DND-41 (cell line): ENCODE measurements around the gene SIX2.

ENCODE experiments used
- ATAC-seq: fragments of 200-7000 bp; cut with Tn5 transposase; 3 replicates; pipeline ENCODE4 v1.9.1; 2021; ENCODE audit warnings: low read depth; ENCODE audit not compliant: insufficient read depth
- DNase-seq: peaks from one replicate; pipeline ENCODE4 v3.0.0-alpha.2; 2020
- H2AFZ ChIP-seq: 2 replicates; pipeline ENCODE4 v1.6.0; 2012; ENCODE audit warnings: low read depth, low read length
- H3K27ac ChIP-seq: 2 replicates; pipeline ENCODE4 v1.5.1; 2012; ENCODE audit warnings: low read length, inconsistent platforms
- H3K27me3 ChIP-seq: fragments of 200-600 bp; sonication (generic); 2 replicates; pipeline ENCODE4 v1.6.0; 2012; ENCODE audit warnings: low read length, mild to moderate bottlenecking, inconsistent platforms; ENCODE audit not compliant: insufficient read depth, poor library complexity
- H3K36me3 ChIP-seq: 2 replicates; pipeline ENCODE4 v1.5.1; 2012; ENCODE audit warnings: low read length, inconsistent platforms; ENCODE audit not compliant: insufficient read depth
- H3K4me1 ChIP-seq: 2 replicates; pipeline ENCODE4 v1.5.1; 2012; ENCODE audit warnings: mild to moderate bottlenecking, low read length; ENCODE audit not compliant: insufficient read depth
- H3K4me2 ChIP-seq: 2 replicates; pipeline ENCODE4 v1.6.0; 2012; ENCODE audit warnings: mild to moderate bottlenecking, moderate library complexity, low read length, inconsistent platforms; ENCODE audit not compliant: insufficient read depth
- H3K4me3 ChIP-seq, 2 experiments: fragments of 200-600 bp in 1 of 2; shearing (Covaris generic) in 1 of 2; 2 replicates each; pipeline ENCODE4 v1.5.1; 2012 to 2016; ENCODE audit warnings: inconsistent platforms in 2 of 2, low read length in 2 of 2, mild to moderate bottlenecking in 2 of 2, low read depth in 1 of 2, moderate library complexity in 1 of 2
- H3K79me2 ChIP-seq: 2 replicates; pipeline ENCODE4 v1.6.0; 2012; ENCODE audit warnings: low read length, inconsistent platforms; ENCODE audit not compliant: insufficient read depth
- H3K9ac ChIP-seq: 2 replicates; pipeline ENCODE4 v1.6.0; 2012; ENCODE audit warnings: low read depth, mild to moderate bottlenecking, inconsistent platforms, low read length, moderate library complexity
- H3K9me3 ChIP-seq: 2 replicates; pipeline ENCODE4 v1.5.1; 2012; ENCODE audit warnings: low read length, moderate library complexity, mild to moderate bottlenecking, inconsistent platforms; ENCODE audit not compliant: insufficient read depth, severe bottlenecking
- H4K20me1 ChIP-seq: 2 replicates; pipeline ENCODE4 v1.6.0; 2012; ENCODE audit warnings: low read length; ENCODE audit not compliant: insufficient read depth
- EZH2 ChIP-seq: IDR thresholded peaks from 3 replicates; pipeline ENCODE4 v1.6.1; 2012; ENCODE audit warnings: borderline replicate concordance, low read depth, mild to moderate bottlenecking, moderate library complexity, low read length, inconsistent platforms; ENCODE audit not compliant: severe bottlenecking
- TF ChIP-seq, protein P1 (sequence below): IDR thresholded peaks from 2 replicates; pipeline ENCODE4 v1.5.1; 2012; ENCODE audit warnings: borderline replicate concordance, low read length, moderate library complexity, mild to moderate bottlenecking; ENCODE audit not compliant: poor library complexity, severe bottlenecking; ENCODE audit errors: extremely low read depth

The SIX2 gene

DNA sequence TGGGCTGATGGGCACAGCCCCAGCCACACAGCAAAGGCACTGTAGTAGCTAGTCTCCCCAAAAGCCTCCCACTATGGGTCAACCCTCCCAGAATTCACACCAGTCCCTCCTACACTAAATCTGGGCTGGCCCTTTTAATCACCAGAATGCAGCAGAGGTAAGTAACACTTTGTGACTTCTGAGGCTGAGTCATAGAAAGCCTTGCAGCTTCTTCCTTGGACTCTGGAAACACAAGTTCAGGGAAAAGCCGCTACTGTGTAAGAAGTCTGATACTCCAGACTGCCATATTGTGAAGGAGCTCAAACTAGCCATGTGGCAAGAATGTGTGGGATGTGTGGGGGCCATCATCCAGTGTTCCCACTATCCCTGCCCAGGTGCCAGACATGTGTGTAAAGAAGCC lies 19.0 kb upstream of the SIX2 start:
- no peaks in the 10 kb centered on the region for H3K9me3 ChIP-seq

DNA sequence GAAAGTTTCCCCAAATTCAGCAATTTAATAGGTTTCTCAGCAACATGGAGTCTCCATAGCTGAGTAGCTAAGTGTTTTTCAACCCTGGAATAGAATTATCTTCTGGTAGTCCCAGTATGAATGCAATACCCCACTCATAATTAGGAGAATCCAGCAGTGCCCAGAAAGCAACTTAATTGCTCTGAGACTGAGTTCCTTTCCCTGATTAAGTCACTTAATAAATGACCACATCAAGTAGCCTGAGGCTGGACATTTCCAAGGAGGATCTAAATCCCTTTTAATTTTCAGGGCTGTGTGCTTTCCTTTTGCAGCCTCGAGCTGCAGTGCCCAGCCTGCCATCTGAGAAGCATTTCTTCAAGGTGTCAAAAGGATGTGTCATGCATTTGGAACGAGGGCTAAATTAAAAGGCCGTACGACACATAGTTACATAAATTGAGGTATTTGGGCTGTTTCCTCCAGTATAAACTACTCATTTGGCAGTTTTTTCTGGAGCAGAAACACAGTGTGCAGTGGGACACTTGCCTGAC lies 17.7 kb upstream of the SIX2 start:
- no peaks in the 10 kb centered on the region for H3K79me2 ChIP-seq
- H3K9me3 ChIP-seq: no peaks in the 10 kb centered on the region
- H3K9ac ChIP-seq: no peak overlapping the region
- H4K20me1 ChIP-seq: no peaks in the 10 kb centered on the region
- no peak for ATAC-seq
- no peak overlapping the region for H3K27ac ChIP-seq
- no peak overlapping the region for H3K4me2 ChIP-seq
- no peaks in the 10 kb centered on the region for H3K36me3 ChIP-seq
- H3K4me3 ChIP-seq: no peak overlapping the region
- H3K27me3 ChIP-seq: no peaks in the 10 kb centered on the region
- DNase-seq: no peak
- no peak overlapping the region for H2AFZ ChIP-seq
- TF ChIP-seq, protein P1, sequence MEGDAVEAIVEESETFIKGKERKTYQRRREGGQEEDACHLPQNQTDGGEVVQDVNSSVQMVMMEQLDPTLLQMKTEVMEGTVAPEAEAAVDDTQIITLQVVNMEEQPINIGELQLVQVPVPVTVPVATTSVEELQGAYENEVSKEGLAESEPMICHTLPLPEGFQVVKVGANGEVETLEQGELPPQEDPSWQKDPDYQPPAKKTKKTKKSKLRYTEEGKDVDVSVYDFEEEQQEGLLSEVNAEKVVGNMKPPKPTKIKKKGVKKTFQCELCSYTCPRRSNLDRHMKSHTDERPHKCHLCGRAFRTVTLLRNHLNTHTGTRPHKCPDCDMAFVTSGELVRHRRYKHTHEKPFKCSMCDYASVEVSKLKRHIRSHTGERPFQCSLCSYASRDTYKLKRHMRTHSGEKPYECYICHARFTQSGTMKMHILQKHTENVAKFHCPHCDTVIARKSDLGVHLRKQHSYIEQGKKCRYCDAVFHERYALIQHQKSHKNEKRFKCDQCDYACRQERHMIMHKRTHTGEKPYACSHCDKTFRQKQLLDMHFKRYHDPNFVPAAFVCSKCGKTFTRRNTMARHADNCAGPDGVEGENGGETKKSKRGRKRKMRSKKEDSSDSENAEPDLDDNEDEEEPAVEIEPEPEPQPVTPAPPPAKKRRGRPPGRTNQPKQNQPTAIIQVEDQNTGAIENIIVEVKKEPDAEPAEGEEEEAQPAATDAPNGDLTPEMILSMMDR: no peak
- no peak for TF ChIP-seq EZH2
- peaks cover 7% of the 10 kb centered on the region for H3K4me1 ChIP-seq

More for the DNA sequence above, 19.0 kb upstream of the SIX2 start:
- H3K27ac ChIP-seq: no peak overlapping the region
- no peaks in the 10 kb centered on the region for H3K36me3 ChIP-seq
- H3K4me2 ChIP-seq: no peak overlapping the region
- no peak overlapping the region for H3K4me3 ChIP-seq
- H3K9ac ChIP-seq: no peak overlapping the region
- no peaks in the 10 kb centered on the region for H4K20me1 ChIP-seq
- ATAC-seq (no peak), DNase-seq (no peak)
- TF ChIP-seq, protein P1: no peak
- TF ChIP-seq EZH2: no peak
- H2AFZ ChIP-seq: no peak overlapping the region
- peaks cover 7% of the 10 kb centered on the region for H3K4me1 ChIP-seq
- H3K27me3 ChIP-seq: no peaks in the 10 kb centered on the region
- H3K79me2 ChIP-seq: no peaks in the 10 kb centered on the region

DNA sequence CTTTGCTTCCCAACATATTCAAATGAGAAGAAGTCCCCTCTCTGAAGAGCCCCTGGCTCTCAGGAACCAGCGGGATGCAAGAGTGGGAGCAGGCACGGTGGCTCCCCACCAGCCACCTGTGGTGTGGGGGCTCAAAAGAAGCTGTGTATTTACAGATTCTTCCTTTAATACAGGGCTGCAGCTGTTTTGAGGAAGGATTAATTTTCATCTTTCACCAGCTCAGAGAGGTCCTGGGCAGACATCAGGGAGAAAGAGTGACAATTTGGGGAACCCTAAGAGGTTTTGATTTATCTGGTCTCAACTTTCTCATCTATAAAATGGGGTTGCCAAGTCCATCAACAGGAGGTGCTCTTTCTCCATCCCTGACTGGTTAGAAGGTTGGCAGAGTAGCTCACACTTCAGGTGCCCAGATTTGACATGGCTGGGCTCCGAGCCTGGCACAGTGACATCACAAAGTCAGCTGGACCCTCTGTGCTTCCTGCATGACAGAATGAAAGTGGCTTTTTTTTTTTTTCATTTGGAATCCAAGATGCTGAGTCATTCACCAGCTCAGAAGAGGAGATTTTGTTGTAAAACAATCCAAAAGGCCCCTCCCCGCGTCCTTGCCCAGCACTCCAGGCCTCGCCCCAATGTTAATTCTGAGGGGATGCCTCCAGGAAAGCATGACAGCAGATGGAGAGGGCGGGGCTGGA lies 15.5 kb upstream of the SIX2 start:
- Histone ChIP-seq H3K27me3 (no peaks in the 10 kb centered on the region), H3K4me2 (no peak overlapping the region), H3K9ac (no peak overlapping the region), H3K4me3 (no peak overlapping the region), H3K9me3 (no peaks in the 10 kb centered on the region), H2AFZ (no peak overlapping the region), H3K27ac (no peak overlapping the region), H4K20me1 (no peaks in the 10 kb centered on the region), H3K4me1 (peaks cover 7% of the 10 kb centered on the region), H3K36me3 (no peaks in the 10 kb centered on the region), H3K79me2 (no peaks in the 10 kb centered on the region)
- no peak for TF ChIP-seq EZH2
- TF ChIP-seq, protein P1: peak; percentile 34
- DNase-seq (peak; percentile 40), ATAC-seq (peak; percentile 64)

DNA sequence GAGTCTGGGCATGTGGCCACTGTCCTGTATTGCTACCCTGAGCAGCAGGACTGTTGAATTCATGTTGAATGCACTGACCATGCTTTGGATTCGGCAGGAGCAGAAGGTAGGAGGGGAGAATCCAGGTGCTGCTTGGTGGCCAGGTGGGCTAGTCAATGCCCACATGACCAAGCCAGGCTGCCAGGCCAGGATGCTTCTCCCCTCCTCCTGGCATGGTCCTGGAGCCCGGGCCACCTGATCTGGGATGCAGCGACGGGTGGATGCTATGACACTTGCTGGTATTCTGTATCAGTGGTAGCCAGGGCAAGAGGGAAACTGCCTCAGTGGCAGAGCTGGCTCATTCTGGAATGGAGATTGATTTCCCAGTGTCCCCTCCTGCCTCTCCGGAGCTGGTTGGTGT lies 14.8 kb upstream of the SIX2 start:
- no peak overlapping the region for H3K4me3 ChIP-seq
- DNase-seq: no peak
- H3K36me3 ChIP-seq: no peaks in the 10 kb centered on the region
- no peak overlapping the region for H3K4me2 ChIP-seq
- no peak for ATAC-seq
- TF ChIP-seq, protein P1: no peak
- TF ChIP-seq EZH2: no peak
- peaks cover 7% of the 10 kb centered on the region for H3K4me1 ChIP-seq
- H3K9me3 ChIP-seq: no peaks in the 10 kb centered on the region
- H4K20me1 ChIP-seq: no peaks in the 10 kb centered on the region
- no peak overlapping the region for H2AFZ ChIP-seq
- H3K27me3 ChIP-seq: no peaks in the 10 kb centered on the region
- H3K9ac ChIP-seq: no peak overlapping the region
- no peak overlapping the region for H3K27ac ChIP-seq
- H3K79me2 ChIP-seq: no peaks in the 10 kb centered on the region
